Erythroblast (primary cell): Measurements from ENCODE around the gene SPINDOC.

ENCODE experiments used
- GATA1 ChIP-seq: IDR thresholded peaks from 2 replicates; pipeline ENCODE4 v1.6.1; 2011; ENCODE audit warnings: low read depth, mild to moderate bottlenecking, control low read depth, low read length, moderate library complexity
- POLR2A ChIP-seq: IDR thresholded peaks from 2 replicates; pipeline ENCODE4 v1.6.1; 2011; ENCODE audit warnings: mild to moderate bottlenecking, low read length

DNA sequence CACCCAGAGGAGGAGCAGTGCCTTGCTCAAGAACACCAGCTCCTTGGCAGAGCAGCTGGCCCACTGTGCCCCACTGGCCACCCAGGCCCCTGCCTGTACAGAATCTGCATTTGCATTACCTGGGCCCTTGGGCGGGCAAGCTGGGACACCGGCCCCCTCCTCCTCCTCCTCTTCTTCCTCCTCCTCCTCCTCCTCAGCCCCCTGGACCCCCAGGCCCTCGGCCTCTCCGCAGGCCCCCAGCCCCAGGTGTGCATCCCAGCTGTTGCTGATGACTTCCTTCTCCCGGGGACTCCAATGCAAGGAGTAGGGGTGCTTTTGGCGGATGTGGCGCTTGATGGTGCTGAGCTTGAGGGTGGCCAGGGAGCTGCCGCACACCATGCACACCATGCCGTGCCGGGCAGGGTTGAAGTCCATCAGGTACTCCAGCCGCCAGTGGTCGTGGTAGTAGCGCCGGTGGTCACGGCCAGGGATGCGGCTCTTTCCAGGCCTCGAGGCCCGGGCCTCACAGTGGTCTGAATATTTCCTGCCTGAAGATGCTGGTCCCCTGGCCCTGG lies 47.5 kb upstream of the SPINDOC start:
- TF ChIP-seq POLR2A (no peak), GATA1 (no peak)
